Cortex of kidney (tissue), 1 donor: ENCODE measurements around the gene SGPP2.

Experiments
- DNase-seq: peaks from one replicate; lab custom pipeline; 2025; lab: John Stamatoyannopoulos, UW

The SGPP2 gene

DNA sequence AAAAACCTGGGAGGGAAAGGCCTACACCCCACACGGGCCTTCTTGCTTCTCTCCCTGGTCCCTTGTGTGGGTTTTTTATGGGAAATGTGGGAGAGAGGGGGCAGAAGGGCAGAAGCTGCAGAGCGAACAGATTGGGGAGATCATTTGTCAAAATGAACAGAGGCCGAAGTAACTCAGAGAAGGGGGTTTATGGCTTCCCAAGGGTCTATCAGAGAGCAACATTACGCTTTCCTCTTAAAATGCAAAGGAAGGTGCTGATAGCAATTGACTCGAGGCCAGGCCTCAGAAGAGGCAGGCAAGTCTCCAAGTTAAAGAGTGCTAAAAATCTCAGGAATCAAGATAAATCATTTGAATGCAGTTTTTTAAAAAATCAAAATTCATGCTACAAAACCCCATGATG, 101.5 kb downstream of the SGPP2 start:
- no peak for DNase-seq

DNA sequence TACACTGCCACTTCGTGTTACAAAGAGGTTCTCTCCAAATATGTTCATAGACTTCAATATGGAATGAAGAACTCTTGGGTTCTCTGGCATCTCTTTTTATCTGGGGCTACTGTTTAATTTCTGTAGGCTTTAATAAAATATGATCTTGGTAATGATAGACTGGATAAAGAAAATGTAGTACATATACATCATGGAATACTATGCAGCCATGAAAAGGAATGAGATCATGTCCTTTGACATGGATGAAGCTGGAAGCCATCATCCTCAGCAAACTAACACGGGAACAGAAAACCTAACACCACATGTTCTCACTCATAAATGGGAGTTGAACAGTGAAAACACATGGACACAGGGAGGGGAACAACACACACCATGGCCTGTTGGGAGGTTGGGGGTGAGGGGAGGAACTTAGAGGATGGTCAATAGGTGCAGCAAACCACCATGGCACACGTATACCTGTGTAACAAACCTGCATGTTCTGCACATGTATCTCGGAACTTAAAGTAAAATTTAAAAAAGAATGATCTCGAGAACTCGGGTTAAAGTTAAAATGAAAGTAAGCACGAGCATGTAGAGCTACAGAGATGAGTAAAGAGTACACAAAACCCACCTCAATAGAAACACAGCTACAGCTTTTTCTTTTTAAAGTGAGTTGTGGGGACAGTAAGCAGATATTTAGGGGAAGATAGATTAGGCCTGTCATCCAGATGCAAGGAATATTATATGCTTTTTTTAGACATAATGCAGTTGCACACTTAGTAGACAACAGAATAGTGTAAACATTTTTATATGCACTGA, 102.3 kb downstream of the SGPP2 start:
- no peak for DNase-seq

DNA sequence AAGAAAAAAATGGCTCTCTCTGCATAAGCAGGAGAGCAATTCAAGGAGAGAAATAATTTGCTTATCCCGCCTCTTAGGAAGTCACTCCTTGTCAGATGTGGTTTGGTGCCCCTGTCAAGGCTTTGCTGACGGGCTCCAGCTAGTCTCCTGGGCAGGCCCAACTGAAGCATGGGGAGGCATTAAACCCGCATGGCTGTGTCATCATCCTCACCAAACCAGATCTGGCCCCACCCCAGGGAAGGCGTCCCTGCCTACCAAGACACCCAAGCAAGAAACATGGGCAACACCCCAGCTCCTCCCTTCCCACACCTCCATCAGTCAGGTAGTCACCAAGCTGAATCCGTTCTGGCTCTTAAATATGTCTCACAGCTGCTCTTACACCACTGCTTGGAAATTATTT, 108.0 kb downstream of the SGPP2 start:
- DNase-seq = no peak

DNA sequence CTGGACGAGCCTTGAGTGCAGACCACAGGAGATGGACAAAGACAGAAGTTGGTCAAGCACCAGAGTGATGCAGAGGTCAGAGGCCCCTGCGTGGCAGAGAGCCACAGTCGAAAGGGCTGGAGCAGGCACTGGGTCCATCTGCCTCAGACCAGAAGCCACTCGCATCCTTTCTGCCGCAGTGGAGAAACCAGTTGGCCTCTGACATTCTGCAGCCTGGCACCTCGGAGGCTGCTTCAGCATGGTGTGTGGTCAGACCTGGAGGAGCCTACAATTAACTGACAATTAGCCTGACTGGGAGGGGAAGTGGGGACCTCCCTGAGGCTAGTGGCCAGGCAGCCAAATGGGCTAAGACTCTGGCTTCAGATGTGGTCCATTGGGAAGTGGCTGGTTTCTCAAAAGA, 111.1 kb downstream of the SGPP2 start:
- DNase-seq = no peak

DNA sequence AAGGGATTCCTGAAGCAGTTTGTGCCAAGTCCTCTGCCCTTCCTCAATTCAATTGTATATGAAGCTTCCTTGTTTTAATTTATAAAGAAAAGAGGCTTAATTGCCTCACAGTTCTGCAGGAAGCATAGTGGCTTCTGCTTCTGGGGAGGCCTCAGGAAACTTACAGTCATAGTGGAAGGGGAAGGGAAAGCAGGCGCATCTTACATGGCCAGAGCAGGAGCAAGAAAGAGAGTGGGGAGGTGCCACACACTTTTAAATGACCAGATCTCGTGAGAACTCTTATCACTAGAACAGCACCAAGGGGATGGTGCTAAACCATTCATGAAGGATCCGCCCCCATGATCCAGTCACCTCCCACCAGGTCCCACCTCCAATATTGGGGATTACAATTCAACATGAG, 114.2 kb downstream of the SGPP2 start:
- DNase-seq = no peak

DNA sequence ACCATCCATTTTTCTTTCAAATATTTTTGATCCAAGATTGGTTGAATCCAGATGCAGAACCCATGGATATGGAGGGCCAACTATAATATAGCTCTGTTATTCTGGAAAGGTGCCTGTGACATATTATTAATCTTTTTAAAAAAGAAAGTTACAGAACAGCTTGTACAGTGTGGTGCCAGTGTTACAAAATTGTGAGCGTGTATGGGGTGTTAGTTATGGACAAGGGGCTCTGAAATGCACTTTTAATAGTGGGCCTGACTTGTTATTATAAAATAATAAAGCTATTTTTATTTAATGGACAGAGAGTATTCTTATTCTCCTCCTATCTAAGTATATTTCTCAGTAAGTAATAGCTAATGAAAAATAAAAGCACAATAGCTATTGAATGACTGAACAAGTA, 120.3 kb downstream of the SGPP2 start:
- DNase-seq = no peak

DNA sequence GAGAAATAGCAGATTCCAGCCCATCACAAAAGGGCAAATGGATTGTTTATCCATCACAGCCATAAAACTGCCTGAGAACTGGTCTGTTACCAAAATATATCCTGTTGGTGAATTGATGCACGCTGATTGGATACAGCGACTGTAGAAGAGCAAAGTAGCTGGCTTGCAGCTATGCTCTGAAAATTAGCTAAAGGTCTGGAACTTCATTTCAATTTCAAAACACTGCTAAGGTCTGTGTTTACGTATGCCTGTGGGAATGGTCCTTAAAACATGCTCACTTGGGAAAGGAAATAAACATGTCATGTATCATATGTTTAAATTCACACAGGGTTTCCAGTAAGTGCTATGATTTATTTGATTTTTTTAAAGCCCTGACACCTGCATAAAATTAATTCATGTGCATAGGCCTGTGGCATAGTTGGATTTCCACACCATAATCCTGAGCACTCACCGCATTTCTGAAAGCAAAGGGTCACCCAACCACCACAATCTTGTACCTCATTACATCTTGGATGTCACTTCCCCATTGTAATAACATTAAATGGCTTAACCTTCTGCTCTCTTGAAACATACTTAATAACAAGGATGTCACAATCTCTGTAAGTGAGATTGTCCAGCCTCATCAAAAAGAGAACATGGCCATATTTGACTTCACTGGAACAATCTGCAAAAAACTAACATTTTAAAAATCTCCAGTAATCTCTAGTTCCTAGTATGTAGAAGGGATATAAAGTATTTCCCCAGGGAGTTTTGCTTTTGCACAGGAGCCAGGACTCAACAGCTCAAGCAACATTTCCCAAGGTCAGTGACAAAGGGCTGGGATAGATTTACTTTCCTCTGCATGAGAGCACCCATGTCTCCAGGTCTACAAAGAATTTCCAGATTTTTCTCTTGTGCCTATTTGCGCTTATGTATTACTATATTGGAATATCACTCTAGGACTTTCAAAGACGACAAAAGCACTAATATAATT, 121.8 kb downstream of the SGPP2 start:
- DNase-seq = no peak

DNA sequence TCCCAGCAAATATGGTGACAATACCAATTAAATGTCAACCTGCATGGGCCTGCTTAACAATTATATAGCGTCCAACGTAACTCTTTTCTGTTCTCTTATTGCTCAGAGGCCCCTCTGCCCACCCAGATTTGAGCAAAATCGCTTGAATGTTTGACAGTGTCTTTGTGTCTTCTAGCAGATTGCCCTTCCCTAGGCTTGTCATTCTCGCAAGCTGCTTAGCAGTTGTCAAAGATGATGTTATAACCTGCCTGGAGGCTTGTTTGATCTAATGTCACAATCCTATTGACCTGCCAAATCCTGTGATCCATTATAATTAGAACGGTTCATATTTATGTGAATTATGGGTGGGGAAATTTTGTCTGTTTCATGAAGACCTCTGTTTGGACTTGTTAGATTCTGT, 122.7 kb downstream of the SGPP2 start:
- DNase-seq = no peak

DNA sequence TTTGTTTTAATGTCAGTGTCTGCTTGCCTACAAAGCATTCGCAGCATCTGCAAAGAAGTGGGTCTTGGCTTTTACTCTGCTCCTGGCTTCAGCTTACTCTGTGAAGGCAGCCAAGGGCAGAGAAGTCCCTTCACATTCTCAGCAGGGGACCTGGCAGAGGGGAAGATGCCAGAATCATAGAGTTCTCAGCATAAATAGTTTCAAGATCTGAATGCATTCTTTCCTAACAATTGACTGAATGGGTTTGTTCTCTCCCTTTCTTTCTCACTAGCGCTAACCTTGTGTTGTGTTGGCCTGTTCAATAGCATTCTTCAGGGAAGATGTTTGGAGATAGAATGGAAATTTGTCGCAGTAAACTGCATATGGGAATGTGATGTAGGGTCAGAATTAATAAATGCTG, 124.6 kb downstream of the SGPP2 start:
- no peak for DNase-seq

DNA sequence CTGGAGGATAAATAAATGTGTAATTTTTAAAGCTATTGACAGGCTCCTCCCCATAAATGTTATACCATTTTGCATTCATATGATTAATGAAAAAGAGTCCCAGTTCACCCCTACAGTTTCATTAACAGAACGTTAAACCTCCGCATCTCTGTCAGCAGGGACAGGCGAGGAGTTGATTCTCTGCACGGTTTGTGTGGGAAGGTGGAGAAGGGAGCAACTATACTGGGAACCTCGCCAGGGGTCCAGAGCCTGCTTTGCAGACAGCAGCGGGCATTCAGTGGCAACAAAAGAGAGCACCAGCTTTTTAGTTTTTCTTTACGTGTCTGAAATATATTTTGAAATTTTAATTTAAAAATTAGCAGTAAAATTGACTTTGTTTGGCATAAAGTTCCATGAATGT, 130.2 kb downstream of the SGPP2 start:
- no peak for DNase-seq

DNA sequence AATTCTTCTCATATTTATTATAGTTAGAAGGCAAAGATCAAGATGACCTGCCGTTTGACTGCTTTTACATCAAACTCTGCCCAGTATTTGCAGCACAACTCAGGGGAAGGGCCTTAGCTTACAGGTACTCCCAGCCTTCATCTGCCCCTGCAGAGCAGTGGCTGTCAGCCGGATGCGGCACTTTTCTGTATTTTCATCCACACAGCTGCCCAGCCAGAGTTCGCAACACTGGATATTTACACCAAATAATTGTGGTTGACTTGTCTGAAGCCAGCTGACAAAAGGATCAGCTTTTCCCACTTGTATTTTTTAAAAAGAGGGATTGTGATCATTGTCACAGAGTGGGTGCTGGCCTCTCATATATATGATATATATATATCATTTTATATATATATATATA, 136.8 kb downstream of the SGPP2 start:
- DNase-seq = no peak

DNA sequence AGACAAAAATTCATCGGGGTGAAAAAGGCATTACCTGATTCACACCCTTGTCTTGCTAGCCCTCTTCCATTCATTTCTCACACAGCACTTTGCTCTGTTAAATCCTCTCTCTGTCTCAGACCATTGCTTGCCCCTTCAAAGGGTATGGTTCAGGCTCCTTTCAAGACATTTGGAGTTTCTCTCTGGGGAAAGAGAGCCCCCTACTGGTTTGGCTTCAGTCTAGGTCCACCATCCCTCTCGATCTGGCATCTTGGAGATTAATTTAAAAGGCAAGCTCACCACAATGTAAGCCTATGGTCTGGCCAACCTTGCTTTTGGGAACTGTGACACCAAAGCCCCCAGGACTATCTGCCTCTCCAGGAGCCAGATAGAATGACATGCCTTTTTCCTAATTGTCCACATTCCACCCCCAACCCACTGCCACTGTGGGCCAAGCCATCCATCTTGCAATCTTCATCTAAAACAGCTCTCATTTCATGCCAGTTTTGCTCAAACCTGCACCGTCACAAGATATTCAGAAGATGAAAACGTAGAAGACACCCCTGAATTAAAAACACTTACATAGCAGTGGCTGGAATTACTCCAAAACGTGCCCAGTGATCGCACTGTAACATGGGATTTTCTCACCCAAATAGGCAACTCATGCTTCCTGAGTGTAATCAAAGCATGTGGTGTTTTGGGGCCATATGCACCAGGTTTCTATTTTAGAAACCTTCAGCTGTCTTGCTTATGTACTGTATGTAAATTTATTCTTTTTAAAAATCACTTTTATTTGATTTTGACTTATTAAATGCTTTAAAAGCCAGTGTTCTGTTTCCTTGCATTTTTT, 137.7 kb downstream of the SGPP2 start:
- DNase-seq = no peak

DNA sequence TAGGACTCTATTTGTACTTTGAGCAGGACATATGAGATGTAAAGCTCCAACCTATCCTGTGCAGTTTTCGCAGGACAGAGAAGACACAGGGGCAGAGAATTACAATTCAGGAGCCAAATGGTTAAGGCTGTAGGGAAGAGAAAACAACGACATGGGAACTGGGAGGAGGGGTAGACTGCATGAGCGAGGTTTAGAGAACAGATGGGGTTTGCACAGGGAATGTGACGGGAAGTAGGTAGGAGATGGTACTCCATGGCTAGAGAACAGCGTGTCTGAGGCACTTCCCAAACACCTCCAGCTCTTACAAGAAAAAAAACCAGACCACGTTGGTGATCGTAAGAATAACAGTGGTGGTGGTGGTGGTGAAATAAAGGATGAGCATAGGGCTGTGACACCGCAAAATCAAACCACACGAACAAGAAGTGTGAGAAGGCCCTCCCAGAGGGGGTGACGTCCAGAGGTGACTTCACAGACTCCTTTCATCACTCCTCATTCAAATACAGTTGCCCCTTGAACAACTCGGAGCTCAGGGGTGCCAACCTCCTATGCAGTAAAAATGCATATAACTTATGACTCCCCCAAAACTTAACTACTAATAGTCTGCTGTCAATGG, 138.9 kb downstream of the SGPP2 start:
- DNase-seq = no peak

DNA sequence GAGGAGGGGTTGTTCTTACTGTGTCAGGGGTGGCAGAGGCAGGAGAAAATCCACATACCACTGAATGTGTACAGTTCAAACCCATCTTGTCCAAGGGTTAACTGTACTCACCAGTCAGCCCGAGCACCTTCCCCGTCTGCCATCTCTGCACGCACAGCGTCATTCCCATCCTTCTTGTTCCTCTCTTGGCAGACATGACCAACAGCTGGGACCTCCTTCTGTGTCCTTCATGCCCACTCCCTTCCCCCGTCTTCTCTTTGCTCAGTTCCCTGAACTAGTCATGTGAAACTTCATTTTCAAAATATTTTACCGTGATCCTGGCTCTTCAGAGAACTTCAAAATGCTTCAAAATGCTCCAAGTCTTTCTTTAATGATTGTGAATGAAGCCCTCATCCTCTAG, 139.6 kb downstream of the SGPP2 start:
- DNase-seq = no peak

DNA sequence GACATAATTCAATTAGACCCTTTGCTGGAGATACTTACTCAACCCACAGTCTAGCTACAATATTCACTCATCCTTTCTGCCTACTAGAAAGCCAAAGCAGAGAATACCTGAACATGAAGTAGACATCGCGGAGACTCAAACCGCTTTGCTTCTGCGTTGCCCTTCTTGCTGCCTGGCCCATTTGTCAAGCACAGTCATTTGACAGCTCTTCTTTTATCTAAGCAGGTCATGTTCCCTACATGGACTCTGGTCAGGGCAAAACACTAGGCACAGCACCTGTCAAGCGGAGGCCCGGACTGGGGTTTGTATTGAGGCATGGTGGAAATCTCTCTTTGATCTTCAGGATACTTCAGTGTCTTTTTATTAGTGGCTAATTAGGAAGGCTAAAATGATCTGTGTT, 141.9 kb downstream of the SGPP2 start:
- DNase-seq = no peak

DNA sequence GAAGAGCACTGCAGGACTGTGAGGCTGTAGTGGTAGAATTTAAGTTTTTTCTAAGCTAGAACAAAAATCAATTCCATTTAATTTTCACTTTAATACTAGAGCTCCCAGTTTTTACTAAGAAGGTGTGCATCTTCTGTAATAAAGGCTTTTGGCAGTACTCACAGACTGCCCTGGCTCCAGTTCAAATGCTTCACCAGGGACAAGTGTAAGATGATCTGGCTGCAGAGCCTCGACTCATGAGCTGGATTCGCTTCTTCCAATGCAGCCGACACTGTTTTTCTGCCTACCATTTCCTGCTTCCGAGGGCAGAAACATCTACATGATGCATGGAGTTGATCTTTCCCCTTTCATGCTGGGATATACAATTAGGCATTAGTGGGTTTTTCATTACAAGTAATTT, 144.5 kb downstream of the SGPP2 start:
- DNase-seq = no peak

DNA sequence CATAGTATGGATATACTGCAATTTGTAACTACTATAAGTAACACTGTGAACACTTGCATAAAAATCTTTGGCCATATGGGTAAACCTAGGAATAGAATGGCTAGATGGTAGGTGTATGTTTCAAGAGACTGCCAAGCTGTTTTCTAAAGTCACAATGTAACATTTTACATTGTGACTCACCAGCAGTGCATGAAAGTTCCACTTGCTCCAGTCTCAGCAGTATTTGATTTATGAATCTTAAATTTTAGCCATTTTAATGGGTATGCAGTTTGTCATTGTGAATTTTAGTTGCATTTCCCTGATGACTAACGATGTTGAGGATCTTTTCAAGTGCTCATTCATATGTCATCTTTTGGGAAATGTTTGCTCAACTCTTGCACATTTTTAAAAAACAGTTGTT, 145.5 kb downstream of the SGPP2 start:
- no peak for DNase-seq

DNA sequence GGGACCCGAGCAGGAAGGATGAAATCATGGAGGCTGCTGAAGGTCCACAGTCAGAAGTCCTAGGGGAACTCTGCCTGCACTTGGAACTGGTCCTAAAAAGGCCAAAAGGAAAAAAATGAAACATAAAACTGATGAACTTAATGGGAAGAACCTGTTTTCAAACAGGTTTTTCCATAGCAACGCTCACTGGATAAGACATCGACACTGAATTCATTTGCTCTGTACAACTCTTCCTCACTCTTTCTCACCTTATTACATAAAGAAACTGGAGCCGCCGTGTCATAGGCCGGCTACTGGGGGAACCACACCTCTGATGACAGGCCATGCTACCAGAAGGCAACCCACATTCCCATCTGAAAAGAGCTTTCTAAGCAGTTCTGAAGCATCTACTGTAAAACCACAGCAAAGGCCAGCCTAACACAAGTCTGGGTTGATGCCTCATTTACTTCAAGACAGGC, 147.9 kb downstream of the SGPP2 start:
- DNase-seq = no peak

DNA sequence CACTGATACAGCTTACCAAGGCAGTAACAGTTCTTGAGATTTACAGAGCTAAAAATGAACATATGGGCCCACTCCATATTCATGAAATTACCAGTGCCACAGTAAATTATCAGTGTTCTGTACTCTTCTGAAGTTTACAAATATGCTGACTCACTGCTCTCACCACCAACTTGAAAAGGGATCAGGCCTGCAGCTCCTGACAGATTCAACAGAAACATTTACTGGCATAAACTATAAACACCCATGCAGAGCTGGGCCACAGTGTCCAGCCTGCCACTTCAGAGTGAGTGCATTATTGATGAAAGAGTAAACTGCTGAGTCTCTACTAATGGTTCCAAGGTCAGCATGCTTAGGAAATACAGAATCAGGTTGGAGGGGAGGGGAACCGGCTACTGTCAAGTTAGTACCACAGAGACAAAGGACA, 148.4 kb downstream of the SGPP2 start:
- no peak for DNase-seq

DNA sequence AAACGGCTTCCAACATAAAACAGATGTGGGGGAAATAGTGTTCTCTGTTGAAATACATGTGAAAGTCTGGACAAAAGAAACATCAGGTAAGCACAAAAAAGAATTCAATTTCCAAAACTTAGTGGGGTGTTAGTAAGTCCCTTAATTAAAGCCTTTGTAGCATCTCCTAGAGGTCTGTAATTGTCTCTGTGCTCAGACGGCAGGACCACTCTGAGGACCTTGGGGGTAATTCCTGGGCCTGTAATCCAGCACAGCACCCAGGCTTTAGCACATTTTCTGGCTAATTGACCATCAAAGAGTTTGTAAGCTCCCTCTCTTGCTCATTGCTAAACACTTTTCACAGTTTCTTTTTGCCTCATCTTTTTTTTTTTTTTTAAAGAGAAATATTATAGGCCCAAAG, 151.3 kb downstream of the SGPP2 start:
- DNase-seq = no peak

DNA sequence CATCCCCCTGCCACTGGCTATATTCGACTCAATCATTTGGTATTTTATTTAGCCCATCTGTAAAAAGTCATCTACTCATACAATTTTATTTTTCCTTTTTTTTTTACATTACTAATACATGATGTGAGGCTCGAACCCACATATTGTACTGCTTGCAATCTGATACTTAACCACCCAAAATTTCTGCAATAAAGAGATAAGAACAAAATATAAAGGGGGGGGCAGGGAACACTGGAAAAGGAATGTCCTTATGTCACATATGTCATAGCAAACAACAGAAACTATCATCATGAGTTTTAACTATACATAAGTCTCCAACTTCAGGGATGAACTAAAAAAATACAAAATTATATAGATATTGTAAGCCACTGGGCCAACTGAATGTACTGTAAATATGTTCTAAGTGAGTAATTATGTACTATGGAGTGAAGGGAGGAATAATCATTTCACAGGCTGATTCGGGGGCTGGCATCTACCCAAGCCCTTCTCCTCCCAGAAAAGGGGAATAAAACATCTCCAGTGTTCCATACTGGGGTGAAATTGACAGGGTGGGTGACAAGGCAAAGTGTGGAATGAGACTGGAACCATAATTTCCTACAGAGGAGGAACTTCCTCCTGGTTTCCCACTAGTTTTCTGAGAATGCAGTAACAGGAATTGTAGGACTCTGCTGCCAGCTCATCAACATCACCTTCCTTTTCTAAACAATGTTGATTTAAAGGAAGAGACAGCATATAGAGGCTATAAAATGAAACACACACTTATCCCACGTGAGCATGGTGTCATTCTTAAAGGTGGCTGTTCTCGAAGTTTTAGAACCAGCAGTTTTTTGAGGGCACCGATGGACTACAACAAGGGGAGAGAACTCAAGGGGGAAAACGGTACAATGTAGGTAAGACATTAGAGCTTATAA, 152.1 kb downstream of the SGPP2 start:
- DNase-seq = no peak
